NCI-H524 (cell line): ENCODE measurements around the gene ISG20L2.

Experiments
- DNase-seq, 2 experiments: peaks; one replicate each; lab custom pipeline; 2025; lab: John Stamatoyannopoulos, UW

The ISG20L2 gene

DNA sequence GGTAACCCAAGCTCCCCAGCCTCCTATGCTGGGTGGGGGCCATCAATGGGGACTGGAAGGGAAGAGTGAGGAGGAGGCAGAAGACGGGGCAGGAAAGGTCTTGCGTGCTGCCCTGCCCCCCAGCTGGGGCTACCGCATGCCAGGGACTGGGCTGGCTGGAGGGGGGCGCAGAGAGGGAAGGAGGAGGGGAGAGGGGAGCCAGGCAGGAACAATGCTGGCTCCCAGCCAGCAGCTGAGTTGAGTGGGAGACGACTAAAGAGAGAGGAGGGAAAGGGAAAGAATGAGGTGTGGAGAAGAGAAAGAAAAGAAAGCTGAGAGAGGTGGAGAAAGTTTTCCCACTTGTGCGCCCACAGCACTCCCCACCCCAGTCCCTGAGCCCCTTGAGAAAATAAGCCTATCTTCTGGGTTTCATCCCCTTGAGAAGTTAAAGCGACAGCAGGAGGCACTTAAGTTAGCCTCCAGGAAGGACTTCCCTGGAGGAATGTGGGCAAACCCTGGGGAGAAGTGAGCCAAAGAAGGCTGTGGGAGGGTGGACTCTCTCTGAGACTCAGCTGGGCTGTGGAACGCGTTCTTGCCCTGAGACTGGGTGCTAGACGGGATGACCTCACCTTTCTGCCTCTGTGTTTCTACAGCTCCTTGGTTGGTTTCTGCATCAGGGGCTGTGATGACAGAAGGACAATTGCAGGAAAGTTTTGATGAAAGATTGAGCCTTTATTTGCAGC is 38.5 kb downstream of the ISG20L2 start:
- DNase-seq: no peak

DNA sequence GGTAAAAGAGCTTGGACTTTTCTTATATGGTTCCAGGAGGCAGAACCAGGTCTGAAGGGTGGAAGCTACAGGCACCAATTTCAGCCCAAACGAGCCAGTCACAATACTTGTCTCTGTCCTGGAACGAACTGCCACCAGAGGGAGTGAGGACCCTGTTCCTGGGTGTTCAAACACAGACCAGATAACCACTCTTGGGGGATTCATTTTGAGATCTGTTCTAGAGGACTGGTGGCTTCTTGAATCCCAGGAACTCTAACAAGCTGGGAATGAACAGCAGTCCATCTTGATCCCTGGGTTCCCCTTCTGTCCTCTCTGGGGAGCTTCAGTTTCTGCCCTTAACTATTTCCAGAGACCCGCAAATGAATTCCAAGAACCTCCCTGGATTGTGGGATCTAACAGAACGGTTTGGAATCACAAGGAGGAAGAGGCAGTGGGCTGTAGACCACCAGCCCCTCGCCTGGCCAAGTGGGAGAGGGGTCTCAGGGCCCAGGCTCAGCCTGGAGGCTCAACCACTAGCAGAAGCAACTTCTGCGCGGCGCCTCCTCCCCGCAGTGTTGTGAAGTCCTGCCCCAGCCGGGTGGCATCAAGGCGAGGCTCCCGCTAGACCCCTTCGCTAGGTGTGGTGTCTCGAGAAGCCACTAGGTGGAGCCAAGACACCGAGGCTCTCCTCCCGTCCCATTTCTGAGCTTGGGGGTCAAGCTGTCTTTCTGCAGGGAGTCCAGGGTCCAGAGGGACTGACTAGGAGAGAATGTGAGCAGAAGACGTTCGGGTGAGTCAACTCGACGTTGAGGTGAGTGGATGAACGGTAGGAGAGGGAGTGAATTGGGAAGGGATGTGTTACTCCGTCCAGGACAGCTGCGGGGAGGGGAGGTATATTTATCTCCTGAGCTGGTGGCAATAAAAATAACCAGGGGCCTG is 39.3 kb downstream of the ISG20L2 start:
- peak; percentile 63 to 84 for DNase-seq

DNA sequence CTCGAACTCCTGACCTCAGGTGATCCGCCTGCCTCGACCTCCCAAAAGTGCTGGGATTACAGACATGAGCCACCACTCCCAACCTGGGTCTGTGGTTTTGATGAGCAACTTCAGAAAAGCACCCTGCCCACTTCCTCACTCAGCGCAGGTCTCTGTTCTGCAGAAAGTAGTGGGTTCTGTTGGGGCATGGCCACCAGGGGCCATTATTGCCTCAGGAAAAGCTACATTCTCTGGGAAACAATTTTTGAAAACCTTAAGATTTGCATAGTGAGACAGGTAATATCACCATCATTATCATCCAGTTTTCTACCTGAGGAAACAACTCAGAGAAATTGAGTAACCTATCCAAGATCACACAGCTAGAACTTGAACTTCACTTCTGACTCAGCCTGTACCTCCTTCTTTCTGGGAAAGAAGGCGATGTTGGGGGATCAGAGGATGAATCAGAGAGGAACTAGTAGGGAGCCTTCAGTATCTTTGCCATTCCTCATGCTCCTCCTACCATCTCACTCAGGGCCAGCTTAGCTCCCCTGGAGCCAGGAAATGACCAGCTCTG is 44.3 kb downstream of the ISG20L2 start:
- DNase-seq: no peak

DNA sequence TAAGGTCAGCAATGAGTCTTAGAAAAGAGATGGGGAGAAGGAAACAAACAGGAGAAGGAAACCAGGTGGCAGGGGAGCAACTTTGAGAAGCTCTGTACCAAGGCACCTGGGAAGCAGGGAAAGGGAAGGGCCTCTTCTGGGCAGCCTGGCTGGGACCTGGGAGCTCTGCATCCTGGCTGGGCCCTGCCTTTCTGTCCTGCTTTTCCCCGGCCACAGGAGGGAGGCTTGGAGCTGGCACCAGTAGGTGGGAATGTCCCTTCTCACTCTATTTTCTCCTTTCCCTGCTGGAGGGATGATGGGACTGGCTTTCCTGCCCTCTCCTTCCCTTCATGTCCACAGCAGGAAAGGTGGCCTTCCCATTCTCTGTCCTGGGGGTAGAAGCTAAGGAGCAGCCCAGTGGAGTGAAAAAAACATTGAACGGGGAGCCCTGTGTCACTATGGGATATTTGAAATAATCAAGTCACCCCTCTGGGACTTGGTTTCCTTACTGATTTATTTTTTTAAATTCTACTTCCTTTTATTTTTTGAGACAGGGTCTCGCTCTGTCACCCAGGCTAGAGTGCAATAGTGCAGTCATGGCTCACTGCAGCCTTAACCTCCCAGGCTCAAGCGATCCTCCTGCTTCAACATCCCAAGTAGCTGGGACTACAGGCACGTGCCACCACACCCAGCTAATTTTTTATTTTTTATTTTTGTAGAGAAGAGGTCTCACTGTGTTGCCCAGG is 46.2 kb downstream of the ISG20L2 start:
- peak in 1 of 2 experiments; percentile 11 for DNase-seq

DNA sequence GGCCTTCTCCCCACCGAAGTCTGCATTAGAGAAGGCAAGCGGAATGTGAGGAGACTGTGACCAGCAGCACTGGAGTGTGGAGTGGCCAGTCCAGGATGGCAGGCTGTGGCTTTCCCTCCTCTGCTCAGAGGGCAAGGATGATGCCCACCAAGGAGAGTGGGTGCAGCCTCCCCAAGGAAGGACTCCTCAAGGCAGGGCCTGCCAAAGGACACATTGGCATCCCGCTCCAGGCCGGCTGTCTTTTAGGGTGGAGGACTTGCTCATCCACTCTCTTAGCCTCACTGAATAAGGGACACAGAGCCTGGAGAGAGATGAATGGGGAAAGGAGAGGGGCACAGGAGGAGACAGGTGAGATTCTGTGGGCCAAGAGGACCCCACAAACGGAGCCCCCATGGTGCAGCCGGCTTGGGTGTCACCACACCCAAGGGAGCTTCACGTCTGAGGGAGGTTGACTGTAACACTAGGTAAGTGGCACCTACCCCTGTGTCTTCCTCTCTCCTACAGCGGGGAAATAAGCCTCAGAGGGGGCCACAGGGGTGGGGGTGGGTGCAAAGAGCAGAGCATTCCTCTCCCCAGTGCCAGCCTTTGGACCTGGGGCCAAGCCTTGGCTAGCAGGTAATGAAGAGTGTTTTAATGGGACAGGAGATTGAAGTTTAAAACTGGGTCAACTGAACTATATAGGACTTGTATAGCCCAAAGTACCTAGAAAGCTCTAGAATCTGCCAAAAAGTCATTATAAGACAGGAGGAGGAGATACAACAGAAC is 47.2 kb downstream of the ISG20L2 start:
- no peak for DNase-seq

DNA sequence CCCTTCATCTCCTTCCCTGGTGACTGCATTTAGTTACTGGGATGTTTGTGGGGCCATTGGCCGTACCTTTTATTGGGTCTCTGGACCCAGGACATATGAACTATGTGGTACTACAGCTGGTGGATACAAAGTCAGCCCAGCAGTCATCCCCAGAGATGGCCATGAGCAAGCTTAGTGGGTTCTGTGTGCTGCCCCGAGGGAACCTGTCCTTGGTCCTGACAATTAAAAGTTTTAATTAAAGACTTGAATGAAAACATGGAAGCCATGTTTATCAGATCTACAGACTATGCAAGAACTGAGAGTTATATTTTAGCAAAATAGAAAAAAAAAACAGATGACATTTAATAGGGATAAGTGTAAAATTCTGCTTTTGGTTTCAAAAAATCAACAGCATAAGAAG is 48.5 kb downstream of the ISG20L2 start:
- no peak for DNase-seq

DNA sequence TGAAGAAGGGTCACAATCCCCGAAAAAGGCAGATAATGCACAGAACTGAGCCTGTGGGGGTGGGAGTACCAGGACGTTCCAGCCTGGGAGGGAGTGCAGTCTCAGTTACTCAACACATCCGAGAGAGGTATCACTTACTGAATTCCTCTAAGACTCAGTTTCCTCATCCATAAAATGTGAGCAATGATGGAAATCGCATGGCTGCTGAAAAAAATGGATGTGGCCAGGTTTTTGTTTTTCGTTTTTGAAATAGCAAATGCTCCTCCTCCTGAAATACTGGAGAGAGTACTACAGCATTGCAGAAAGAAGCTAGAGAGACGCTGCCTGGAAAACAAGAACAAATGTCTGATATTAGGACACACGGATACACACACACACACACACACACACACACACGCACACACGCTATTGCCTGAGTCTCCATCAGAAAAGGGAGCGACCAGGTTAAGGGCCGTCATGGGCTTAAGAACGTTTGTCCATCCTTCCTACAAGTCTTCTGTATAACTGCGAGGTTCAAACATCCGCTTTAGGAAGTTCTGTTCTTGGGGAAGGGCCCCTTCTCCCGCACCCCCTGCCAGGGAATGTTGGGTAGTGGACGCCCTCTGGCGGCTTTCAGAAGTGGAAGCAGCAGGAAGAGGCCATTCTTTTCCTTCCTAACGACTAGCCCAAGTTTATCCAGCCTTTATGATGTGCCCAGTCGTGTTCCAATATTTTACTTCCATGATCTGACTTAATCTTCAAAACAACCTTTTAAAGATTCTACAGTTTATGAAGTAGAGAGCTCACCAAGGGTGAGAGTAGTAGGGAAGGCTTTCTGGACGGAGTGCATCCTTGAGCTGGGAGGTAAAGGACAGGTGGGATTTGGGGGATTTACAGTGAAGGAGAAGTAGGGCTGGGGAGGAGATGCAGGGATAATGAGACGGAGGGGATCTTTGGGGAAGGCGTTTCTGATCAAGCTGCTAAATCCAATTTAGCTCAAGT is 50.7 kb downstream of the ISG20L2 start:
- DNase-seq: peak; percentile 65 to 68

DNA sequence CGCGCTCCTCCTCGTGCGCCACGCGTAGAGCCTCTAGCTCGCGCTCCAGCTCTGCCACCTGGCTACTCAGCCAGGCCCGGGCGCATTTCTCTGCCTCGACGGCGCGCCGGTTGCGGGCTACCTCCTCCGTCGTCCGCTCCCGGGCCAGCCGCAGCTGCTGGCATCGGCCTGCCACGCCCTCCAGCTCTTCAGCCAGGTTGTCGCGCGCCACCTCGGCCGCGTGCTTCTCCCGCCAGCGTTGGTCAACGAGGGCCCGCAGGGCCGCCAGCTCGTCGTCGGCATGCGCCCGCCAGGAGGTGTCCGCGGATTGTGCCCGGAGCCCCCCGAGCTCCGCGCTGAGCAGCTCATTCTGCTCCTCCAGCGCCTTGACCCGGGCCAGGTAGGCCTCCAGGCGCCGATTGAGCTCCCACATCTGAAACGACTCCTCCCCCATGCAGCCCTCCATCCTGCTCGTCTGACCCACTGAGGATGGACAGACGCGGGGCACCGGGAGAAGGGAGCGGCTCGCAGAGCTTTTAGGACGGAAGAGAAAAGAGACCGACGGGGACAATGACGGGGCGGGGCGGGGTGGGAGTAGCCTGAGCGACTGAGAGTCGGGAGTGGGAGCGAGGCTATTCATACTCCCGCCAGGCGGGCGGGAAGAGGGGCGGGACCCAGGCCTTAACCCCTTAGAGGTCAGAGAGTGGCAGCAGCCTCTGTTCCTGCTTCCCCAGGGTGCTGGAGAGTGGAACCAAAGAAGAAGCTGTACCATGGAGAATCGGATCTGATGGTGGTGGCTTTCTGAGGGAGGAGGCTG is 51.5 kb downstream of the ISG20L2 start, which contains the start of gene NES:
NES (minus strand) TSS at position 588 of the 796 bp plus-strand sequence; CDS start at position 445, 143 bp downstream.
- peak in 1 of 2 experiments; percentile 35 for DNase-seq

DNA sequence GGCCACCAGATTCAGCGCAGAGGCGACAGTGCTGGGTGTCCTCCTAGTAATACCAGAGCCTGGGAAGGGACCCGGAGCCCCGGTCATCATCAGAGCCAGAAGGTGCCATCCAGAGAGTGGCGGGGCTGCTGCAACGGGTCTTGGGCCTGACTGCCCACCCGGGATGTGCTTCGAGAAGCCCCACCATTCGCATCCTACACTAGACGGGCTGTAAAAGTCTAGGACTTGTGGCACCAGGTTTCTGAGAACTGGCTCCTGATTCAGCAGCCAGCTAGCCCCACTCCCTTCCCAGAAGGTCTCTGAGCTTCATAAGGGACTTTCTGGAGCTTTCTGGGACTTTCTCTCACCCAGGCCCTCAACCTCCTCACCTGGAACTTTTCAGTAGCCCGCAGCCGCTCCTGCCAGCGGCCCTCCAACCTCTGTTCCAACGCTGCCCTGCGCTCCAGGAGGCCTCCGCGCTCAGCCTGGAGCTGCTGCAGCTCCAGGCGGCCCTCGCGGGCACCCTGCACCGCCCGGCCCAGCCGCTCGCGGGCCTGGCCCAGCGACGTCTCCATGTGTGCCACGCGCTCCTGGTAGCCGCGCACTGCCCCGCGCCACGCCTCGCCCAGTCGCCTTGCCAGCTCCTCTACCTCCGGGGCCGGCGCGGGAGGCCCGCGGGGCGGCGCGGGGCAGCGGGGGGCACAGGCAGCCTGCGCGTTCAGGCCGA is 52.3 kb downstream of the ISG20L2 start:
- no peak for DNase-seq

DNA sequence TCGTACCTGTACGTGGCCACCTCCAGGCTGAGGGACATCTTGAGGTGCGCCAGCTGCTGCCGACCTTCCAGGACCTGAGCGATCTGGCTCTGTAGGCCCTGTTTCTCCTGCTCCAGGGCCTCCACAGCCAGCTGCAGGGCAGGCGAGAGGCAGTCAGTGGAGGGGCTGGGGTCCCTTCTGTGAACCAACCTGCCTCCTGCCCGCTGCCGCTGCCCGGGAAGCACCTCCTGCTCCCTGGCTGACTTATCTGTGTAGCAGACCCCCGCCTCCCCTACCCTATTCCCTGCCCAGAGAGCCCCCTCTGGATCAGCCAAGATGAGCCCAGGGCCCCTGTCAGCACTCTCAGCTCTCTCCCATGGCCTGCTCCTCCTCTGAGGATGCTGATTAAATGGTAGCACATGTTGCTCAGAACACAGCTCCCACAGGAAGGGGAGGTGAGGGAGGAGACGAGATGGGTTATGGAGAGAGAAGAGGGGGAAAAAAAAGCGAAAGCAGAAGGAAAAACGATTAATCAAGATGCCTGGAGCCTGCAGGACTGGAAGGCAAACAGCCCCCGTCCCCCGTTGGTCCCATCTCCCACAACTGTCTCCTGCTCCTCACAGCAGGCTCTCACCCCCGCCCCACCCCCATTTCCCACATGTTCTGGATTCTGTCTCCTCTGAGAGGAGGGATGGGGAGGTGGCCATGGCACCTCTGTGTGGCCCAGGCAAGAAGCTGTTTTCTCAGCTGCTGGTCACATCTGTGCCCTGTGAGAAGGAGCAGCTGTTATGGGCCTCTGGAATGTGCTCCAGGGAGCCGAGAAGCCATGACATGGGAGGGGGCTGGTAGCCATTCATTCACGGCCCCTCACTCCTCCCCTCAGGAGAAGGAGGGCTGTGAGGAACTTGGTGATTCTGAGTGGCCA is 53.1 kb downstream of the ISG20L2 start:
- peak; percentile 12 to 63 for DNase-seq

DNA sequence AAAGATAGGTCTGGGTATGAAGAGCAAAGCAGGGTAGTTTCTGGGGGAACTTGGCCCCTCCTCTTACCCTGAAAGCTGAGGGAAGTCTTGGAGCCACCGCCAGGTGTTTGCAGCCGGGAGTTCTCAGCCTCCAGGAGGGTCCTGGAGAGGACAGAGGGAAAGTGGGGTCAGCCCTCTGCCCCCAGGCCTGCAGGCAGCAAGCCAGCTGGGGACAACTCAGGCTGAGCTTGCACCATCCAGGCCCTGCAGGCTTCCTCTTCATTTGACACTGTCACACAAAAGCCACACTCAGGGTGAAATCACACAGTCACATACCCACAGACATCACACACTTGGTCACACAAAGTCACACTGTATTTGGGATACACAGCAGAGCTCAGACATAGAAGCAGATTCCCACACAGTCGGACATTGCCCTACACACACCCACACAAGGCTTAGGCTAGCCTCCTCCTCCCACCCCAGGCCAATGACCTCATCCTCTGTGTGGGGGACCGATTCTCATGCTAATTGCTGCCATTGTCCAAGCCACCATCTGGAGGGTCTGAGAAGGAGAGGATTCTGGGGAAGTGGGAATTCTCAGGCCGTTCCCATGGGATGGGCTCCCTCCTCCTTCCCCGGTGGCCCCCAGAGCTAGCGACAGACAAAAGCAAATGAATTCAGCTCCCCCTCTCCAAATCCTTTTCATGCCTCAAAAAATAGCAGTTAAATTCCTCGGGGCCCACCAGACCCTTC is 55.0 kb downstream of the ISG20L2 start:
- no peak for DNase-seq
